ENCODE results near the gene ADGRE2.

ADGRE2 gene

DNA sequence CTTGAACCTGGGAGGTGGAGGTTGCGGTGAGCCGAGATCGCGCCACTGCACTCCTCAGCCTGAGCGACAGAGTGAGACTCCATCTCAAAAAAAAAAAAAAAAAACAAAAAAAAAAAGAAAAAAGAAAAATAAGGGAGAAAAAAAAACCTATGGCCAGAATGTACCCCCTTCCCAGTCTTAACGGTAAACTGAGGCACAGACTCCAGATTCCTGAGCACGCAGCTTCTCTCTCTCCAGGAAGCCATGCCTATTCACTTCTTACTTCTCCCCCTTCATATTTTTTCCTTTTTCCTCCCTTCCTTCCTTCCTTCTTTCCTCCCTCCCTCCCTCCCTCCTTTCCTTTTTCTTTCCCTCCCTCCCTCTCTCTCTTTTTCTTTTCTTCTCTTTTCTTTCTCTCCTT is 5.4 kb downstream of the ADGRE2 start:
- H3K27ac ChIP-seq (ENCODE audit: extremely low read depth, low read depth, low read length), result no peak overlapping the region
- H3K36me3 ChIP-seq (ENCODE audit: control insufficient read depth in 2 of 2, insufficient read depth in 1 of 2, low read length in 2 of 2), result no peaks in the 10 kb centered on the region
- TF ChIP-seq ZNF266 (tag by site-specific recombination; IDR thresholded peaks at IDR 0.05; ENCODE audit: low read depth) (no peak), TRIM28 (IDR thresholded peaks at IDR 0.05; ENCODE audit: borderline replicate concordance, low read length) (no peak), ZNF747 (tag by site-specific recombination; IDR thresholded peaks at IDR 0.05) (no peak), CTCF (tag by site-specific recombination; IDR thresholded peaks at IDR 0.05) (no peak), ZNF623 (tag by site-specific recombination; IDR thresholded peaks at IDR 0.05) (no peak), ZNF585B (tag by site-specific recombination; IDR thresholded peaks at IDR 0.05) (no peak), ZNF416 (tag by site-specific recombination; IDR thresholded peaks at IDR 0.05) (no peak), ZNF335 (tag by site-specific recombination; conservative IDR thresholded peaks at IDR 0.05) (no peak), IKZF3 (tag by site-specific recombination; IDR thresholded peaks at IDR 0.05) (no peak), GLI2 (tag by site-specific recombination; IDR thresholded peaks at IDR 0.05; ENCODE audit: borderline replicate concordance, low read depth) (no peak), ZNF558 (tag by site-specific recombination; IDR thresholded peaks at IDR 0.05) (no peak), ZNF639 (tag by site-specific recombination; IDR thresholded peaks at IDR 0.05) (no peak), ZNF548 (tag by site-specific recombination; IDR thresholded peaks at IDR 0.05) (no peak), ZNF362 (tag by site-specific recombination; IDR thresholded peaks at IDR 0.05) (no peak), ZNF24 (tag by site-specific recombination; IDR thresholded peaks at IDR 0.05) (no peak), ZNF777 (tag by site-specific recombination; IDR thresholded peaks at IDR 0.05; ENCODE audit: borderline replicate concordance) (no peak), ZNF560 (tag by site-specific recombination; IDR thresholded peaks at IDR 0.05; ENCODE audit: borderline replicate concordance) (no peak)
- TF ChIP-seq, protein P1, sequence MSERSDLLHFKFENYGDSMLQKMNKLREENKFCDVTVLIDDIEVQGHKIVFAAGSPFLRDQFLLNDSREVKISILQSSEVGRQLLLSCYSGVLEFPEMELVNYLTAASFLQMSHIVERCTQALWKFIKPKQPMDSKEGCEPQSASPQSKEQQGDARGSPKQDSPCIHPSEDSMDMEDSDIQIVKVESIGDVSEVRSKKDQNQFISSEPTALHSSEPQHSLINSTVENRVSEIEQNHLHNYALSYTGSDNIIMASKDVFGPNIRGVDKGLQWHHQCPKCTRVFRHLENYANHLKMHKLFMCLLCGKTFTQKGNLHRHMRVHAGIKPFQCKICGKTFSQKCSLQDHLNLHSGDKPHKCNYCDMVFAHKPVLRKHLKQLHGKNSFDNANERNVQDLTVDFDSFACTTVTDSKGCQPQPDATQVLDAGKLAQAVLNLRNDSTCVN (tag by site-specific recombination; optimal IDR thresholded peaks at IDR 0.05), result no peak
- TF ChIP-seq, protein P2, sequence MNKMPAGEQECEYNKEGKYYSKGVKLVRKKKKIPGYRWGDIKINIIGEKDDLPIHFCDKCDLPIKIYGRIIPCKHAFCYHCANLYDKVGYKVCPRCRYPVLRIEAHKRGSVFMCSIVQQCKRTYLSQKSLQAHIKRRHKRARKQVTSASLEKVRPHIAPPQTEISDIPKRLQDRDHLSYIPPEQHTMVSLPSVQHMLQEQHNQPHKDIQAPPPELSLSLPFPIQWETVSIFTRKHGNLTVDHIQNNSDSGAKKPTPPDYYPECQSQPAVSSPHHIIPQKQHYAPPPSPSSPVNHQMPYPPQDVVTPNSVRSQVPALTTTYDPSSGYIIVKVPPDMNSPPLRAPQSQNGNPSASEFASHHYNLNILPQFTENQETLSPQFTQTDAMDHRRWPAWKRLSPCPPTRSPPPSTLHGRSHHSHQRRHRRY (tag by site-specific recombination; IDR thresholded peaks at IDR 0.05), result no peak
- H3K4me3 ChIP-seq (ENCODE audit: low read depth, low read length), result no peak overlapping the region
- H3K9me3 ChIP-seq (ENCODE audit: control insufficient read depth, insufficient read depth, low read depth, low read length), result no peaks in the 10 kb centered on the region
- ChIA-PET POLR2A (no interaction called here), CTCF (interaction anchor here (0.7 kb wide), 1 partner anchor 89 kb away, joined by 3 read pairs; no protein-coding TSS in a partner anchor)
- H3K4me1 ChIP-seq (ENCODE audit: control insufficient read depth, insufficient read depth, low read length), result no peaks in the 10 kb centered on the region; the same call in 1 of the 2 replicates

- ChIA-PET CTCF (interaction anchor here (0.6 kb wide), 1 partner anchor 630 kb away, joined by 3 read pairs; no protein-coding TSS in a partner anchor), POLR2A (no interaction called here)
- no peaks in the 10 kb centered on the region for H3K9me3 ChIP-seq (ENCODE audit: control insufficient read depth, insufficient read depth, low read depth, low read length)
- no peaks in the 10 kb centered on the region; the same call in 1 of the 2 replicates for H3K4me1 ChIP-seq (ENCODE audit: control insufficient read depth, insufficient read depth, low read length)
- no peaks in the 10 kb centered on the region for H3K36me3 ChIP-seq (ENCODE audit: control insufficient read depth in 2 of 2, insufficient read depth in 1 of 2, low read length in 2 of 2)
- no peak overlapping the region for H3K4me3 ChIP-seq (ENCODE audit: low read depth, low read length)
- TF ChIP-seq ZNF19 (tag by site-specific recombination; IDR thresholded peaks at IDR 0.05; ENCODE audit: low read depth) (no peak), ZBTB20 (tag by site-specific recombination; IDR thresholded peaks at IDR 0.05) (no peak), SP7 (tag by site-specific recombination; IDR thresholded peaks at IDR 0.05) (no peak)
- H3K27ac ChIP-seq (ENCODE audit: extremely low read depth, low read depth, low read length), result no peak overlapping the region
Observed at GRCh38 chr19:14772467-14772866, 5.9 kb downstream of the ADGRE2 start.

Measured in HEK293 (cell line).